K562 (cell line): ENCODE data around the gene NUMB. TPM values are rescaled to one million over a fixed set of nuclear protein-coding genes. Genes with fewer than 3 reads are reported as not detected.

Experiments used
- ASH1L ChIP-seq: fragments of 450-650 bp; IDR thresholded peaks from 2 replicates; pipeline ENCODE4 v1.6.1; 2018; ENCODE audit warnings: borderline replicate concordance, mild to moderate bottlenecking, low read depth; ENCODE audit not compliant: partially characterized antibody
- ATF1 ChIP-seq, 2 experiments: fragments of 450-650 bp in 1 of 2; IDR thresholded peaks; 2 replicates each; pipeline ENCODE4 v1.6.1; 2016; ENCODE audit warnings: missing compliant biosample characterization in 1 of 2, missing genetic modification characterization in 1 of 2
- CEBPG ChIP-seq, 3 experiments: fragments of 200-800 bp in 1 of 3; sonication (Bioruptor generic) in 1 of 3; sonication (generic) in 1 of 3; formaldehyde crosslinking in 1 of 3; IDR thresholded peaks in 2 of 3; conservative IDR thresholded peaks in 1 of 3; 2 replicates each; pipeline versions ENCODE4 v1.6.1 to v1.8.0; 2016 to 2022; ENCODE audit warnings: missing compliant biosample characterization in 2 of 3, missing genetic modification characterization in 2 of 3, mild to moderate bottlenecking in 1 of 3, missing genetic modification reagents in 1 of 3
- CHD2 ChIP-seq: IDR thresholded peaks from 2 replicates; pipeline ENCODE4 v1.6.1; 2011; ENCODE audit warnings: low read depth, low read length
- CREM ChIP-seq: IDR thresholded peaks from 2 replicates; pipeline ENCODE4 v1.6.1; 2014; ENCODE audit warnings: antibody characterized with exemption, low read depth
- EP400 ChIP-seq: fragments of 450-650 bp; IDR thresholded peaks from 2 replicates; pipeline ENCODE4 v1.6.1; 2017; ENCODE audit warnings: antibody characterized with exemption, mild to moderate bottlenecking, moderate library complexity
- EWSR1 ChIP-seq: fragments of 450-650 bp; IDR thresholded peaks from 2 replicates; pipeline ENCODE4 v1.6.1; 2018; ENCODE audit warnings: borderline replicate concordance, mild to moderate bottlenecking, low read depth, moderate library complexity; ENCODE audit not compliant: partially characterized antibody
- FOXK2 ChIP-seq, 2 experiments: fragments of 450-650 bp; IDR thresholded peaks in 1 of 2; conservative IDR thresholded peaks in 1 of 2; 2 replicates each; pipeline ENCODE4 v1.6.1; 2016; ENCODE audit warnings: low read depth in 2 of 2, mild to moderate bottlenecking in 1 of 2
- MAZ ChIP-seq, 2 experiments: fragments of 450-650 bp in 1 of 2; sonication (generic) in 1 of 2; formaldehyde crosslinking; IDR thresholded peaks in 1 of 2; conservative IDR thresholded peaks in 1 of 2; 2 replicates each; pipeline versions ENCODE4 v1.4.0 to v1.5.0; 2020; ENCODE audit warnings: mild to moderate bottlenecking in 1 of 2, missing genetic modification reagents in 1 of 2
- NFE2 ChIP-seq: IDR thresholded peaks from 2 replicates; pipeline ENCODE4 v1.6.1; 2014; ENCODE audit warnings: antibody characterized with exemption, low read depth
- NR2C2 ChIP-seq, 2 experiments: fragments of 200-800 bp in 1 of 2; sonication (Bioruptor generic) in 1 of 2; sonication (generic) in 1 of 2; formaldehyde crosslinking in 1 of 2; IDR thresholded peaks; 2 replicates each; pipeline versions ENCODE4 v1.6.1 to v1.8.0; 2016 to 2022; ENCODE audit warnings: mild to moderate bottlenecking in 1 of 2, missing compliant biosample characterization in 1 of 2, missing genetic modification characterization in 1 of 2, missing genetic modification reagents in 1 of 2
- OTX1 ChIP-seq: fragments of 450-650 bp; formaldehyde crosslinking; IDR thresholded peaks from 2 replicates; pipeline ENCODE4 v1.4.0; 2022; ENCODE audit warnings: mild to moderate bottlenecking
- PHB2 ChIP-seq: fragments of 450-650 bp; IDR thresholded peaks from 2 replicates; pipeline ENCODE4 v1.6.1; 2017; ENCODE audit warnings: low read depth
- POLR2A ChIP-seq: fragments of 450-650 bp; conservative IDR thresholded peaks from 2 replicates; pipeline ENCODE4 v1.6.1; 2016
- POLR2AphosphoS5 ChIP-seq: IDR thresholded peaks from 2 replicates; pipeline ENCODE4 v1.6.1; 2011; ENCODE audit warnings: mild to moderate bottlenecking, low read depth, low read length, moderate library complexity; ENCODE audit not compliant: control insufficient read depth, insufficient read depth
- POLR2G ChIP-seq: fragments of 200-400 bp; formaldehyde crosslinking; IDR thresholded peaks from 2 replicates; pipeline ENCODE4 v1.6.1; 2017; ENCODE audit warnings: low read depth, mild to moderate bottlenecking, antibody characterized with exemption, low read length, moderate library complexity
- POLR2H ChIP-seq: IDR thresholded peaks from 2 replicates; pipeline ENCODE4 v1.6.1; 2016; ENCODE audit warnings: missing genetic modification characterization, low read depth, mild to moderate bottlenecking, control low read depth, missing compliant biosample characterization, moderate library complexity
- RBM25 ChIP-seq: fragments of 200-400 bp; formaldehyde crosslinking; IDR thresholded peaks from 2 replicates; pipeline ENCODE4 v1.6.1; 2018; ENCODE audit warnings: low read length, low read depth, moderate library complexity; ENCODE audit not compliant: severe bottlenecking
- RFX7 ChIP-seq: fragments of 250-450 bp; sonication (Bioruptor Pico); IDR thresholded peaks from 2 replicates; pipeline ENCODE4 v1.5.1; 2021; ENCODE audit warnings: mild to moderate bottlenecking
- ZNF316 ChIP-seq: fragments of 450-650 bp; IDR thresholded peaks from 2 replicates; pipeline ENCODE4 v1.6.1; 2016
- ZNF75A ChIP-seq: fragments of 450-650 bp; formaldehyde crosslinking; IDR thresholded peaks from 2 replicates; pipeline ENCODE4 v1.4.0; 2020; ENCODE audit warnings: mild to moderate bottlenecking
- polyA plus RNA-seq, 8 experiments: library from polyadenylated mRNA; depleted of rRNA in 4 of 8; stranded (reverse) in 5 of 8; unstranded in 3 of 8; fragments of >200 nt; fragmentation: Nextera tagmentation in 2 of 8; fragmentation: Illumina TruSeq in 1 of 8; extraction: Ambion mirVana in 2 of 8; extraction: Trizol in 1 of 8; gene quantifications; 2 replicates each; pipeline versions ENCODE4 v1.2.1 to v1.2.3, GENCODE V29; 2011 to 2014; ENCODE audit warnings: inconsistent platforms in 1 of 8, missing spikeins in 1 of 8
- total RNA-seq, 7 experiments: library from RNA; depleted of rRNA in 6 of 7; stranded (reverse); fragments of >200 nt in 6 of 7; fragmentation: Illumina TruSeq in 2 of 7; extraction: Trizol in 2 of 7; gene quantifications; 2 replicates each; pipeline versions ENCODE4 v1.2.1 to v1.2.3, GENCODE V29; 2011 to 2021; ENCODE audit warnings: low replicate concordance in 1 of 7
- TF ChIP-seq, protein P1 (sequence below), 2 experiments: fragments of 450-650 bp; IDR thresholded peaks; 2 replicates each; pipeline ENCODE4 v1.6.1; 2016
- TF ChIP-seq, protein P2 (sequence below): fragments of 250-450 bp; sonication (Bioruptor Pico); IDR thresholded peaks from 2 replicates; pipeline ENCODE4 v1.5.0; 2021

Gene NUMB
- total and polyA plus RNA-seq, 9 of the 15 experiments (the other 6 are each of a cell fraction or from before 2014, with no cell fraction given): 13.5 to 54.0 (median 32.3) TPM

DNA sequence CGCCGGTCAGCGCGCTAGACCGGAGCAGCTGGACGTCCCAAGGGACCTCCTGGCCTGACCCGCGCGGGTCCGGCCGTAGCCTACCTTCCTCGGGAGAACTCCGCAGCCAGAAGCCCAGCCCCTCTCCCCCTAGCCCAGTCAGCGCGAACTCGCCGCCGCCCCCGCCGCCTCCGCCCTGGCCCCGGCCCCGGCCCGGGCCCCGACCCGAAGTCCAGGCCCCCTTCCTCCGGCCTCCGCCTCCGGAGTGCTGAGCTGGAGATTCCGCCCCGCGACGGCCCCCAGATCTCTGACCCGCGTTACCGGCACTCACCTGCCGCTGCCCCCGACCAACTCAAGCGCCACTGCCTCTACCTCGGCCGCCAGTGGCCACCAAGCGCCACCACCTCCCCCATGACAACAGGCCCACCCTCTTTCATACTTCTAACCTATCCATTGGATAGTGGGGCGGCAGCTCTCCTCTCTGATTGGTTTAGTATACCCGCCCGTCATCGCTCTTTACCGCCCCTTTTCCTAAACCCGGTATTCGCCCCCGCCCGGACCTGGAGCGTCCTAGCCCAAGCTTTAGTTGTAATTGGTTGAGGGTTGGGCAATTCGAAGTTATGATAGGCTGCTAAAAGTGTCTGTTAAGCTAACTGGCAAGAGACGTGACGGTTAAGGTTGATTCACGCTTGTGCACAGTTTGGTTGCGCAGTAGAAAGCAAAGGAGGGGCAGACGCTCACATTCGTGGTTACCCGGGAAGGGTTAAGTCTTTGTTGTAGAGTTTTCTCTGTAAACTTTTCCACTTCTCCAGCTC lies at the start of gene NUMB (continued):
- TF ChIP-seq ZNF75A (CRISPR knock-in tag): no peak
- TF ChIP-seq, protein P1, sequence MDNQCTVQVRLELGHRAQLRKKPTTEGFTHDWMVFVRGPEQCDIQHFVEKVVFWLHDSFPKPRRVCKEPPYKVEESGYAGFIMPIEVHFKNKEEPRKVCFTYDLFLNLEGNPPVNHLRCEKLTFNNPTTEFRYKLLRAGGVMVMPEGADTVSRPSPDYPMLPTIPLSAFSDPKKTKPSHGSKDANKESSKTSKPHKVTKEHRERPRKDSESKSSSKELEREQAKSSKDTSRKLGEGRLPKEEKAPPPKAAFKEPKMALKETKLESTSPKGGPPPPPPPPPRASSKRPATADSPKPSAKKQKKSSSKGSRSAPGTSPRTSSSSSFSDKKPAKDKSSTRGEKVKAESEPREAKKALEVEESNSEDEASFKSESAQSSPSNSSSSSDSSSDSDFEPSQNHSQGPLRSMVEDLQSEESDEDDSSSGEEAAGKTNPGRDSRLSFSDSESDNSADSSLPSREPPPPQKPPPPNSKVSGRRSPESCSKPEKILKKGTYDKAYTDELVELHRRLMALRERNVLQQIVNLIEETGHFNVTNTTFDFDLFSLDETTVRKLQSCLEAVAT (IDR thresholded peaks at IDR 0.05): peak in 1 of 2 experiments; percentile 61; a peak in 1 of 4 replicates
- peak; percentile 85 for TF ChIP-seq CREM
- peak; percentile 62; the same call in 1 of the 2 replicates for TF ChIP-seq CEBPG (CRISPR knock-in tag; IDR thresholded peaks at IDR 0.05)
- TF ChIP-seq CEBPG (tag; conservative IDR thresholded peaks at IDR 0.05 in 1 of 2, IDR thresholded peaks at IDR 0.05 in 1 of 2): peak; percentile 79 to 88
- no peak for TF ChIP-seq OTX1 (CRISPR knock-in tag)
- peak; percentile 31; the same call in 1 of the 2 replicates for TF ChIP-seq EP400
- TF ChIP-seq POLR2A: peak; percentile 82
- TF ChIP-seq ZNF316: no peak
- TF ChIP-seq RBM25: peak; percentile 97
- peak; percentile 59; the same call in 1 of the 2 replicates for TF ChIP-seq POLR2AphosphoS5
- TF ChIP-seq MAZ (CRISPR knock-in tag; conservative IDR thresholded peaks at IDR 0.05 in 1 of 2, IDR thresholded peaks at IDR 0.05 in 1 of 2): peak; percentile 68 to 78; a peak in 3 of 4 replicates
- 0 out of 2 replicates have a peak, but pooled peaks have one; percentile 3 for TF ChIP-seq NFE2
- no peak for TF ChIP-seq NR2C2 (CRISPR knock-in tag; IDR thresholded peaks at IDR 0.05)
- peak; percentile 29; the same call in 1 of the 2 replicates for TF ChIP-seq NR2C2 (tag; IDR thresholded peaks at IDR 0.05)
- TF ChIP-seq FOXK2 (conservative IDR thresholded peaks at IDR 0.05 in 1 of 2, IDR thresholded peaks at IDR 0.05 in 1 of 2; ENCODE audit: low read depth in 2 of 2): peak; percentile 86 to 92
- TF ChIP-seq POLR2H (tag): peak; percentile 88
- no peak for TF ChIP-seq EWSR1
- TF ChIP-seq, protein P2, sequence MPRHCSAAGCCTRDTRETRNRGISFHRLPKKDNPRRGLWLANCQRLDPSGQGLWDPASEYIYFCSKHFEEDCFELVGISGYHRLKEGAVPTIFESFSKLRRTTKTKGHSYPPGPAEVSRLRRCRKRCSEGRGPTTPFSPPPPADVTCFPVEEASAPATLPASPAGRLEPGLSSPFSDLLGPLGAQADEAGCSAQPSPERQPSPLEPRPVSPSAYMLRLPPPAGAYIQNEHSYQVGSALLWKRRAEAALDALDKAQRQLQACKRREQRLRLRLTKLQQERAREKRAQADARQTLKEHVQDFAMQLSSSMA (CRISPR knock-in tag): no peak
- TF ChIP-seq ATF1 (CRISPR knock-in tag; IDR thresholded peaks at IDR 0.05): no peak
- peak; percentile 93 for TF ChIP-seq ATF1 (tag; IDR thresholded peaks at IDR 0.05)
- no peak for TF ChIP-seq RFX7 (CRISPR knock-in tag)
- peak; percentile 82 for TF ChIP-seq CHD2
- no peak for TF ChIP-seq PHB2
- TF ChIP-seq ASH1L: peak; percentile 97
- TF ChIP-seq POLR2G: peak; percentile 86
